Adrenal gland (tissue), 12 donors: ENCODE data around the gene TCERG1L. TPM values are rescaled to one million over a fixed set of nuclear protein-coding genes. Genes with fewer than 3 reads are reported as not detected.

ENCODE experiments used
- DNase-seq, 7 donors: peaks; one replicate each; pipeline ENCODE4 v3.0.0-alpha.2; 2019 to 2020
- H3K27ac ChIP-seq, 5 donors: fragments of 200-600 bp; sonication (generic) in 4 of 5; 1 replicate in 3 of 5; 2 replicates in 2 of 5; pipeline versions ENCODE4 v1.5.1 to v1.8.0; 2016 to 2020; ENCODE audit warnings: mild to moderate bottlenecking in 1 of 5
- H3K27me3 ChIP-seq: fragments of 200-600 bp; 2 replicates; pipeline ENCODE4 v1.8.0; 2021
- H3K36me3 ChIP-seq, 2 donors: fragments of 200-600 bp; replicated peaks in 1 of 2; 1 replicate in 1 of 2; 2 replicates in 1 of 2; pipeline versions ENCODE4 v1.5.1 to v1.8.0; 2018 to 2022
- H3K4me1 ChIP-seq, 2 donors: fragments of 200-600 bp; replicated peaks in 1 of 2; 1 replicate in 1 of 2; 2 replicates in 1 of 2; pipeline versions ENCODE4 v1.5.1 to v1.8.0; 2018 to 2021
- H3K4me3 ChIP-seq, 4 donors: fragments of 200-600 bp; sonication (generic) in 3 of 4; one replicate each; pipeline ENCODE4 v1.5.1; 2016 to 2018
- H3K9me3 ChIP-seq, 3 donors: fragments of 200-600 bp; sonication (generic) in 1 of 3; replicated peaks in 1 of 3; 1 replicate in 2 of 3; 2 replicates in 1 of 3; pipeline versions ENCODE4 v1.5.1 to v1.8.0; 2016 to 2021
- CTCF ChIP-seq, 6 experiments: fragments of 450-650 bp in 4 of 6; fragments of 200-600 bp in 2 of 6; sonication (generic) in 1 of 6; IDR thresholded peaks; 1 replicate in 5 of 6; 2 replicates in 1 of 6; pipeline versions ENCODE4 v1.5.1 to v1.8.0; 2016 to 2021; ENCODE audit warnings: antibody characterized with exemption in 6 of 6, mild to moderate bottlenecking in 2 of 6, moderate library complexity in 1 of 6
- POLR2A ChIP-seq, 2 donors: fragments of 450-650 bp; IDR thresholded peaks; one replicate each; pipeline ENCODE4 v1.6.1; 2017; ENCODE audit warnings: antibody characterized with exemption in 2 of 2, mild to moderate bottlenecking in 2 of 2, moderate library complexity in 1 of 2
- WGBS, 4 donors: extraction: QIAGEN DNeasy Blood & Tissue Kit in 2 of 4; methylation state at CpG; one replicate each; pipeline versions ENCODE4 v1.1.5 to v1.1.7; 2013 to 2017; 5-methylcytosine and 5-hydroxymethylcytosine counted together
- intact Hi-C, 2 donors: fragments of 100-400 bp; cut with DNase I; formaldehyde crosslinking; loops; one replicate each; pipeline versions ENCODE4 v1.14.1 to v1.15.0; 2022 to 2023
- polyA plus RNA-seq, 3 donors: library from polyadenylated mRNA; stranded (reverse); fragments of 200-250 nt in 2 of 3; fragments of 350-450 nt in 1 of 3; fragmentation: Illumina TruSeq in 1 of 3; extraction: RNeasy Lipid Tissue Mini Kit (QIAGEN cat#74804) in 1 of 3; gene quantifications; one replicate each; pipeline ENCODE4 v1.2.3, GENCODE V29; 2013 to 2014
- total RNA-seq, 9 donors: library from RNA; depleted of rRNA in 4 of 9; stranded (reverse); fragments of >200 nt in 4 of 9; fragments of 120-200 nt in 1 of 9; fragmentation: NEBNext Ultra II Directional in 1 of 9; extraction: Animal tissue kit (Norgen Biotek cat#: 25700) in 1 of 9; gene quantifications; one replicate each; pipeline versions ENCODE4 v1.1.0 to v1.2.4, GENCODE V29; 2013 to 2023
- donor health status: healthy with polysubstance abuse.
- donor health status: Bipolar disorder and iron deficiency.
- donor health status: DM: yes; HTN: yes; CAD: no.
- donor health status: DM: no; HTN: no; CAD: no.
- donor health status: DM: no; HTN: no; CAD: no.
- donor health status: DM: yes; HTN: yes; CAD: no.

The TCERG1L gene
- total and polyA plus RNA-seq, 12 donors: 0.17 to 3.4 (median 0.97) TPM

DNA sequence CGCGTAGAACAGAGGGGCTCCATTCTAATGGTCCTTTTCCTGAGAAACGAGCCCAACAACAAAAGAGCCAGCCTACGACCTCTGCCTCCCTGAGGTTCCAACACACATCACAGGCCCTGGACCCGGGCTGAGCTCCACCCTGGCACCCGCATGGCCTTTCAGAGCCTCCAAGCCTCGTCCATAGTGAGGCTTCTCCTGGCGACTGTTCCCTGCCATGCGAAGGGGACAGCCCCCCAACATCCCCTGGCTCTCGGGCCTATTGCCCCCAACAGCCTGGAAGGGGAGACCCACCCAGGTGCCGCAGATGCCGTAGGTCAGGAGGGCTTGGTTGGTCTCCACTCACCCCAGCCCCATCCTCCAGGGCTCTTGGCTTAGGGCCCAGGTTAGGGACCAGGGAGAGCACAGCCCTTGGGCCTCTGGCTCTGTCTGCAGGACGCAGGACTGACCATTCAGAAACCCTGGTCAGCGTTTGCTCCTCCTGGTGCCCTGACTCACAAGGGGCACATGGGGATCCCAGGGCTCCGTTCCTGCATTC, 91.5 kb downstream of the TCERG1L start:
- Histone ChIP-seq H3K36me3 (no peaks in the 10 kb centered on the region), H3K27ac (no peak overlapping the region), H3K4me1 (no peaks in the 10 kb centered on the region), H3K27me3 (no peaks in the 10 kb centered on the region), H3K4me3 (no peak overlapping the region), H3K9me3 (no peaks in the 10 kb centered on the region)
- WGBS, 4 donors: 83 to 90% (median 87%) methylated on average over 11 to 15 of the region's 15 CpGs
- no peak for DNase-seq
- TF ChIP-seq POLR2A (IDR thresholded peaks at IDR 0.05): no peak
- TF ChIP-seq CTCF (IDR thresholded peaks at IDR 0.05): no peak
- intact Hi-C loops: no loop called here

DNA sequence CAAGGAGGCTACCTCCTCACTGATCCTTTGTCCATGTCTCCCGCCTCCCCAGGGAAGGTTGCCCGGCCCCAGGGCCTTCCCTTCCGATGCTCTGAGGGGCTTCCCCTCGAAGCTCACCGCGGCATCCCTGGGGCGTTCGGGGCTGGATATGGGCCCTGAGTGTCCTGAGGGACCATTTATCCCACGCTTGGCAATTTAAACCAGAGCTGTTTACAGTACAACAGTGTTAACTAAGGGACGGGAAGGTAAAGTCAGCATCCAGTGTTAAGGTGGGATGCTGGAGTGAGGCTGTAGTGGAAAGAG, 92.0 kb downstream of the TCERG1L start:
- no peak for DNase-seq
- TF ChIP-seq POLR2A (IDR thresholded peaks at IDR 0.05): no peak
- no peak for TF ChIP-seq CTCF (IDR thresholded peaks at IDR 0.05)
- no peak overlapping the region for H3K27ac ChIP-seq
- H3K4me3 ChIP-seq: no peak overlapping the region
- no peaks in the 10 kb centered on the region for H3K9me3 ChIP-seq
- H3K27me3 ChIP-seq: no peaks in the 10 kb centered on the region
- H3K36me3 ChIP-seq: no peaks in the 10 kb centered on the region
- WGBS, 4 donors: 90 to 98% (median 91%) methylated on average over 8 to 10 of the region's 10 CpGs
- intact Hi-C loops: no loop called here
- H3K4me1 ChIP-seq: no peaks in the 10 kb centered on the region

GRCh38 chr10:131218811-131219583, 92.5 kb downstream of the TCERG1L start:
- no peak for DNase-seq
- no peaks in the 10 kb centered on the region for H3K27me3 ChIP-seq

DNA sequence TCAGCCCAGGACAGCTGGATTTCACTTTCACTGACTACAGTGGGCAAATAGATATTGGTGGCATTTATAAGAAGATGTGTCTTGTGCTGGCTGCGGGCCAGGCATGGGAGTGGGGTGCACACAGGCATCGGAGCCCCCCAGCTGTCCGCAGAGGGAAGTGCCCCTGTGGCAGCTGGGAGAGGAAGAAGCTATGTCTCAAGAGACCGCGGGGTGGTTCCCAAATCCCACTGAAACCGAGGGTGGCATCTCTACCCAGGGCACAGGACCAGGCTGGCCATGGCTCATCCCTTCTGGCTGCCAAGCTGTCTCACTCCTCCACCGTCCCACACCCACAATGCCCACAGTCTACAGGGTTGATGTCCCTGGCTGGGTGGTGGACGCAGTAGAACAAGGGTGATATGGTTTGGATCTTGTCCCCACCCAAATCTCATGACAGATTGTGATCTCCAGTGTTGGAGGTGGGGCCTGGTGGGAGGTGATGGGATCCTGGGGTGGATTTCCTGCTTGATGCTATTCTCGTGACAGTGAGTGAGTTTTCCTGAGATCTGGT, 94.8 kb downstream of the TCERG1L start:
- Histone ChIP-seq H3K36me3 (no peaks in the 10 kb centered on the region), H3K27ac (no peak overlapping the region), H3K9me3 (no peaks in the 10 kb centered on the region), H3K27me3 (no peaks in the 10 kb centered on the region), H3K4me1 (no peaks in the 10 kb centered on the region), H3K4me3 (no peak overlapping the region)
- intact Hi-C loops: no loop called here
- TF ChIP-seq CTCF (IDR thresholded peaks at IDR 0.05) (no peak), POLR2A (IDR thresholded peaks at IDR 0.05) (no peak)
- DNase-seq: no peak
- 79 to 85% (median 83%) methylated on average over 6 to 9 of the region's 9 CpGs for WGBS, 4 donors

More at GRCh38 chr10:131218811-131219583, 92.5 kb downstream of the TCERG1L start:
- Histone ChIP-seq H3K36me3 (no peaks in the 10 kb centered on the region), H3K27ac (no peak overlapping the region), H3K4me1 (no peaks in the 10 kb centered on the region), H3K4me3 (no peak overlapping the region), H3K9me3 (no peaks in the 10 kb centered on the region)
- intact Hi-C loops: no loop called here
- WGBS, 4 donors: 81 to 93% (median 91%) methylated on average over 9 to 17 of the region's 17 CpGs
- TF ChIP-seq POLR2A (IDR thresholded peaks at IDR 0.05) (no peak), CTCF (IDR thresholded peaks at IDR 0.05) (no peak)
